DOHH2 (cell line): ENCODE measurements around the gene FAM156A.

Experiments used
- CTCF ChIP-seq: fragments of 200-600 bp; sonication (generic); IDR thresholded peaks from one replicate; pipeline ENCODE4 v1.5.1; 2014; ENCODE audit warnings: antibody characterized with exemption, mild to moderate bottlenecking, low read depth, low read length; ENCODE audit not compliant: poor library complexity, severe bottlenecking
- EZH2phosphoT487 ChIP-seq: fragments of 200-600 bp; sonication (generic); IDR thresholded peaks from 2 replicates; pipeline ENCODE4 v1.6.1; 2017; ENCODE audit warnings: borderline replicate concordance, mild to moderate bottlenecking, antibody characterized with exemption, low read length, moderate library complexity, mixed read lengths

DNA sequence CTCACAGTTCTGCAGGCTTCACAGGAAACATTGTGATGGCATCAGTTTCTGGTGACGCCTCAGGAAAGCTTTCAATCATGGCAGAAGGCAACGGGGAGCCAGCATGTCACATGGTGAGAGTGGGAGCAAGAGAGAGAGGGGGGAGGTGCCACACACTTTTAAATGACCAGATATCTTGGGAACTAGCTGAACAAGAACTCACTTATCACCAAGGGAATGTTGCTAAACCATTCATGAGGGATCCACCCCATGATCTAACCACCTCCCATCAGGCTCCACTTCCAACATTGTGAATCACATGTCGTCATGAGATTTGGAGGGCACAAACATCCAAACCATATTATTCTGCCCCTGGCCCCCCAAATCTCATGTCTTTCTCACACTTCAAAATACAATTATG lies 47.0 kb upstream of the FAM156A start:
- TF ChIP-seq CTCF: no peak
- TF ChIP-seq EZH2phosphoT487: no peak
